SK-N-SH treated with all-trans-retinoic acid at 6 μM for 48 hours (cell line): Measurements from ENCODE around the gene INHBA.

Experiments
- TCF4 ChIP-seq: fragments of 250-450 bp; sonication (Bioruptor Pico); IDR thresholded peaks from 2 replicates; pipeline ENCODE4 v1.8.0; 2021; ENCODE audit warnings: mild to moderate bottlenecking, moderate library complexity, borderline replicate concordance
- TF ChIP-seq, protein P1 (sequence below): fragments of 250-450 bp; sonication (Bioruptor Pico); IDR thresholded peaks from 2 replicates; pipeline ENCODE4 v1.5.1; 2020; ENCODE audit warnings: low read depth, mild to moderate bottlenecking, moderate library complexity

DNA sequence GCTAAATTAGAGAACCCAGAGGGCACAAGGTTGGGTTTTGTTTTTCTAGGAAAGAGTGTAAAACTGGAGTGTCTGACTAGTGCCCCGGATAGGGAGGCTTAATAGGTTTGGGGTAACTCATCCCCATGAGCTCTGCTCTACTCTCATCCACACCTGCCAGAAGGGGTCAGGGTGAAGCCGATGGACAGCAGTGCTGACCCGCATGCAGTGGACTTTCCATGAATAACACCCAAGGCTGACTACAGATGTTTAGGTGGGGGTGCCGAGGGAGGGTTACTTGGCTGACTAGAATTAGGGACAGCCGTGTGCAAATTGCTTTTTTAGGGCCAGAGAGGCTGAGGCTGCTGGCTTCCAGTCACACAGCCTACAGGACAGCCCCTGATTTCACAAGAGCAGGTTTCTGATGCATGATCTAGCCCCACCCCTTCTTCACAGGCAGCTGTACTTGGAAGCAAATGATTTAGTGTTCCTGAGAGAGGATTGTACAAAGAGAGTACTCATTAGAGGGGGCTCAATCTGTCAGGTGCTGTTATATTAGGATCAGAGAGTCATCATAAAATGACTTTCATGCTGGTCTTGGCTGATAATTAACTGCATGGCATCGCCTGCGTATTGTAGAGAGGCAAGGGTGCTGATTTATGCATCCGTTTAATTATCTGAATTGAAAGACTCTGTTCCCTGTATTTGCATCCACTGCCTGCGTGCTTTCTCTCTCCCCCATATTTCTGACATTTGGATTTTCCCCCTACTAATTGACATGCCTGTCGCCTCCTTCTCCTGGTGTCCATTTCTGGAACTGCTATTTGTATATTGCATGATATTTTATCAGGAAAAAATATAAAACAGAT is 9.5 kb downstream of the INHBA start:
- TF ChIP-seq, protein P1, sequence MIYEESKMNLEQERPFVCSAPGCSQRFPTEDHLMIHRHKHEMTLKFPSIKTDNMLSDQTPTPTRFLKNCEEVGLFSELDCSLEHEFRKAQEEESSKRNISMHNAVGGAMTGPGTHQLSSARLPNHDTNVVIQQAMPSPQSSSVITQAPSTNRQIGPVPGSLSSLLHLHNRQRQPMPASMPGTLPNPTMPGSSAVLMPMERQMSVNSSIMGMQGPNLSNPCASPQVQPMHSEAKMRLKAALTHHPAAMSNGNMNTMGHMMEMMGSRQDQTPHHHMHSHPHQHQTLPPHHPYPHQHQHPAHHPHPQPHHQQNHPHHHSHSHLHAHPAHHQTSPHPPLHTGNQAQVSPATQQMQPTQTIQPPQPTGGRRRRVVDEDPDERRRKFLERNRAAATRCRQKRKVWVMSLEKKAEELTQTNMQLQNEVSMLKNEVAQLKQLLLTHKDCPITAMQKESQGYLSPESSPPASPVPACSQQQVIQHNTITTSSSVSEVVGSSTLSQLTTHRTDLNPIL (CRISPR knock-in tag) = no peak
- TF ChIP-seq TCF4 (CRISPR knock-in tag) = no peak
